HG03457 (cell line): ENCODE results near the gene CFAP46.
"Not testable (repeated sequence)": the region's sequence is repeated elsewhere in the genome, so short reads cannot be mapped to it uniquely, and the experiment has no call there.

Experiments
- ATAC-seq: cut with Tn5 transposase; IDR thresholded peaks from one replicate; pipeline ENCODE4 v1.9.1; 2021; ENCODE audit warnings: moderate number of reproducible peaks; ENCODE audit not compliant: unreplicated experiment

CFAP46 gene

GRCh38 chr10:132902656-132903575 is 39.5 kb downstream of the CFAP46 start:
- not testable (repeated sequence) for ATAC-seq

DNA sequence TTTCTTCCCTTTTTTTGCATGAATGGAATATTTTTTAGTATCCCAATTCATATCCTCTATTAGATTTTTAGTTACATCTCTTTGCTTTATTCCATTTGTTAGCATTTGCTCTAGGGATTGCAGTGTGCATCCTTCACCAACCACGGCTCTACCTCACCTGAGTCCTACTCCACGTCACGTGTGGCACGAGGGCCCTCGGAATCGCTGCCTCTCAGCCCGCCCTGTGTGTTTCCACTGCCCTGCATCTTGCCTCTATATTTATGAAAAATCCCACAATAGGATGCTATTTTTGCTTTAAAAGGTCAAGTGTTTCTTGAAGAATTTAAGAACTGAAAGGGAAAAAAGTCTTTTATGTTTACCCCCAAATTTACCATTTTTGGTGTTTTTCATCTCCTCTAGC is 41.0 kb downstream of the CFAP46 start:
- ATAC-seq = no peak

DNA sequence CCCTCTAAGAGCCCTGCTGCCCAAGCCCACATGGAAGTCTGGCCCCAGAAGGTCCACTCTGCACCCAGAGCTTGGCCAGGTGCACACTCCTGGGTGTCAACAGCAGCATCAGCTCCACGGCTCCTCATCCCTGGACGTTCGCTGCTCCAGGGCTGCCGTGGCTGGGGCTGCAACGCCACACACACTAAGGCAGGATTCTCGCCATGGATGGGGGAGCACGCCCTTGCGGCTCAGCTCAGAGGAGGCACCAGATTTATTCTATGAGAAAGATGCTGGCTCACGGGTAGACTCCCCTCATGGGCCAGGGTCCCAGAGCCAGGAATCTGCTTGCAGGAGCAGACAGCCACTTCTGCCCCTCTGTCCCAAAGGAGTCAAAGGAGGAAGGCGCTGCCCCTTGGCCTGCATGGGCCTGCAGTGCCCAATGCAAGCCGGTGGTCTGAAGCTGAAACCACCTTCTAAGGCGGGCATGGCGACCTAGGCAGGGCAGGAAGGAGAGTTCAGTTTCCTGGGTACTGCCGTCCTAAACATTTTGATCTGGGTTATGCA is 42.1 kb downstream of the CFAP46 start:
- ATAC-seq = no peak

- no peak for ATAC-seq
These were observed 42.7 kb downstream of the CFAP46 start for GRCh38 chr10:132899751-132900065.

- no peak for ATAC-seq
These were observed 43.2 kb downstream of the CFAP46 start for GRCh38 chr10:132899054-132899750.

- no peak for ATAC-seq
These were observed 43.8 kb downstream of the CFAP46 start for GRCh38 chr10:132898391-132899053.

DNA sequence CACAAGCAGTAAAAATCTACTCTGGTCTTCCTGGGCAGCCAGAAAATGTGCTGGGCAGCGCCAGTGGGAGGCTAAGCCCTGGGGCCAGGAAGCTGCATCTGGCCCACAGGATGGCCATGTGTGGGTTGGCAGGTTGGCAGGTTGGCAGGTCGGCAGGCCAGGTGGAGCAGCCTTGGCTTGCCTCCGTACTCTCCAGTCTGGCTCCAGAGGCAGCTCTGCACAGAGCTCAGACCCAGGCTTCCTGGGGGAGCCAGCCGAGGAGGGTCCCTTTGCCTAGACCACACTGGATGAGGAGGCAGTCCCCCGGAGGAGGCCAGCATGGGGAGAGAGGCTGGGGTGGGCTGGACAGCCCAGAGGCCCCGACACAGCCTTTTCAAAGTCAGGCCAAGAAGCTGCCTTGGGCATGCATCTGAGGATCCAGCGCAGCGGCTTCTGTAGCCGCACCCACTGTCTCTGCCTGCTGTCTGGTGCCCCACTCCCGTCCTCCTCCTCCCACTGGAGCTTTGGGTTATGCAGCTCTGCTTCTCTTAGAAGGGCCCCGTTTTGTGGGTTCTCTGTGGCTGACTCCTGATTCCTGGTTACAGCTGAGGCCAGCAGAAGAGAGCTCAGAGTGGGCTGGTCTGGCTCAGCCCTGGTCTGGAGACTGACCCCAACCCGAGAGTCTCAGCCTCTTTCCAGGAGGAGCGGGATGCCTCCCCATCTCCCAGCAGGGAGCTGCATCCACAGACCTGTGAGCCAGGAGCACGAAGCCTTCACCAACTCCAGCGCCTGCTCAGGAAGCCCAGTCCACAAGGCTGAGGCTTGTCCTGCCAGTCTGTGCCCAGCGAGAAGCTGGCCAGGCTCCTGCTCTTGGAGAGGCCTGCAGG is 44.6 kb downstream of the CFAP46 start:
- ATAC-seq = no peak

GRCh38 chr10:132893786-132894185 is 48.6 kb downstream of the CFAP46 start:
- ATAC-seq = not testable (repeated sequence)

GRCh38 chr10:132893090-132893489 is 49.3 kb downstream of the CFAP46 start:
- no peak for ATAC-seq

- ATAC-seq = no peak
These were observed 50.4 kb downstream of the CFAP46 start for GRCh38 chr10:132892004-132892403.

- no peak for ATAC-seq
These were observed 51.0 kb downstream of the CFAP46 start for GRCh38 chr10:132891368-132891767.

DNA sequence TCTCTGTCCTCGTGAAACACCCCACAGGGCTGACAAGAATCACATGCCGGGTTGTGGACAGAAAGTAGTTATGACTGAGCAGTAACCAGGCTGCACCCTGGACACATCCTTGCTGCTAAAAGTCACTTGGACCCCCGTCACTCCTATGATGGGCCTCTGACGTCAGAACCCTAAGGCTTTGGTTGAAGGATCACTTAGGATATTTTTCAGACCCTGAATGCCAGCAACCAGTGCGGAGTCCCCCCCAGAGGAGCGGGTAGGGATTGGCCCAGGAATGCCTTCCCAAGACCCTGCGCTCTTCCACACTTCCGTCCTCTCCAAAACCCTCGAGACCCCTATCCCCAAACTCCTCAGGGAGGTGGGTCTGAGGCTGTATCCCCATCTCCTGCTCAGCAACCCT is 52.1 kb downstream of the CFAP46 start:
- ATAC-seq = no peak

DNA sequence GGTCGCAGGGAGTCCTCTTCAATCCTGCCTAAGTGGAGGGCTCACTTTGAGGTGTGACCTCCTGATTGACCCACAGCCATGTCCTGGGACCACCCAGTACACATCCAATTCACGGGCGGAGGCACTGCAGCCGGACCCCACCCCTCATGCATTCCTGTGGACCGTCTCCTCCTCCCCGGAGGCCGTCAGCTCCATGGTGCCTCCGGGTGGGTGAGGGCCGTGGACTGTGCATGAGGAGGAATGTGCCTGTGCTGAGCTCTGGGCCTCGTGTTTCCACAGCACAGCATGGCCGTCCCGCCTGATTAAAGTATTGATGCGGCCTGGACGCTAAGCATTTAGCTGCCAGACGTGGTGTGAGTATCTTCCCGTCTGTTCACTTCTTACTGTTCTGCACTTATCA is 52.8 kb downstream of the CFAP46 start:
- ATAC-seq = no peak

DNA sequence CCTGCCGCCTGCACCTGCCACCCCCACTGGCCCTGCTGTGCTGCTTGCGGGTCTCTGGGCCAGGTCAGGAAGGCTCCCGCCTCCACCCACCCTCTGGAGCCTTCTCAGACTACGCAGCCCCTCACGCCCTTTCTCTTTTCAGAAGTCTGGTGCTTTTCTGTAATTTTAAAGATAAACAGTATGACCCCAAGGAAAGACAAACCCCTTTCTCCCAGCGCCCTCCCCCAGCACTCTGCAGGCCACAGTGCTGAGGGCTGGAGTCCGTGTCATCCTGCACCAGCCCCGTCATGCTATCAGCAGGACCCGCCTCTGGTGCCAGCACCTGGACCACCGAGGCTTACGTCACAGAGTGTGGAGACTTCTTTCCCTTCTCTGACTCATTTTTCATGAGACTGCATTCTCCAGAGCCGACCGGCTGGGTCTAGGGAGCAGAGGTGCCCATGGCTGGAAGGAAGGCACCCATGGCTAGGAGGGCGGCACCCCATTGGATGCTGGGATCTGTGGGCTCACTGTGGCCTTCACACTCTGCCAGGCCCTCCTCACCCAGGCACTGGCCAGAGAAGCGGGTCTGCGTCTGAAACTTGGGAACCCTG is 53.4 kb downstream of the CFAP46 start:
- no peak for ATAC-seq

DNA sequence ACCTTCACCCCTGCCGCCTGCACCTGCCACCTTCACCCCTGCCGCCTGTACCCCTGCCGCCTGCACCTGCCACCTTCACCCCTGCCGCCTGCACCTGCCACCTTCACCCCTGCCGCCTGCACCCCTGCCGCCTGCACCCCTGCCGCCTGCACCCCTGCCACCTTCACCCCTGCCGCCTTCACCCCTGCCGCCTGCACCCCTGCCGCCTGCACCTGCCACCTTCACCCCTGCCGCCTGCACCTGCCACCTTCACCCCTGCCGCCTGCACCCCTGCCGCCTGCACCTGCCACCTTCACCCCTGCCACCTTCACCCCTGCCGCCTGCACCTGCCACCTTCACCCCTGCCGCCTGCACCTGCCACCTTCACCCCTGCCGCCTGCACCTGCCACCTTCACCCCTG is 53.9 kb downstream of the CFAP46 start:
- ATAC-seq = not testable (repeated sequence)

DNA sequence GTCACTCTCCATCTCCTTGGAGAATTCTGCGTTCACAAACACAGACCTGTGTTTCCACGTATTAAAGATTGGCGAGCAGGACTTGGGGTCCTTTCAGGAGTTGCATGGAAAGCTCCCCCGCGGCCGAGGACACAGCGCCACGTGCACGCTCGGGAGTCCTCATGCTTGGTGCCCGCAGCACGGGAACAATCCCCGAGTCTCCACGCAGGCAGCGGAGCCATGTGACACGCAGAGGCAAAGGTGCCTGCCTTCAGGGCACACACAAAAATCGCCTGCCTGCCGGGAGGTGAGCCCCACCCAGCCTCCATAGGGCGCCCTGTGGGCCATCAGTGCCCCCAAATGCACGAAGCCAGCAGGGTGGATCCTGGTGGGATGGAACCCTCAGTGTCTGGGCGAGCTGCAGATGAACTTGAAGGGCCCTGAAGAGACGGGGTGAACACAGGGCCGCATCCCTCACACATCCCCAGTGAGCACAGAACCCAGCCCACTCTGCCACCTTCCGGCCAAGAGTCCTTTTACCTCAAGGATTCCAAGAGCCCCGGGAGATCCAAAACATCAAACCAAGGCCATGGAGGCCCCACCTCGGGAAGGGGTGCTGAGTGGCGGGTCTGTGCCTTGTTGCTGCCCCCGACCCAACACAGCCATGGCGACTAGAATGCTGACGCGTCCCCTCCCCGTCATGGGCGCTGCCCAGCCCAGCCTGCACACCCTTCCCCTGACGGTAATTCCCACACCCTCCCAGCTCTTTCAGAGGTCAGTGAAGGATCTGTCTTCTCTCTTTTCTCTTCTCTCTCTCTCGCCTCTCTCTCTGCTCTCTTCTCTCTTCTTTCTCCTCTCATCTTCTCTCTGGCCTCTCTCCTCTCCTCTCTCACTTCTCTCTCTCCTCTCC is 55.9 kb downstream of the CFAP46 start:
- no peak for ATAC-seq

DNA sequence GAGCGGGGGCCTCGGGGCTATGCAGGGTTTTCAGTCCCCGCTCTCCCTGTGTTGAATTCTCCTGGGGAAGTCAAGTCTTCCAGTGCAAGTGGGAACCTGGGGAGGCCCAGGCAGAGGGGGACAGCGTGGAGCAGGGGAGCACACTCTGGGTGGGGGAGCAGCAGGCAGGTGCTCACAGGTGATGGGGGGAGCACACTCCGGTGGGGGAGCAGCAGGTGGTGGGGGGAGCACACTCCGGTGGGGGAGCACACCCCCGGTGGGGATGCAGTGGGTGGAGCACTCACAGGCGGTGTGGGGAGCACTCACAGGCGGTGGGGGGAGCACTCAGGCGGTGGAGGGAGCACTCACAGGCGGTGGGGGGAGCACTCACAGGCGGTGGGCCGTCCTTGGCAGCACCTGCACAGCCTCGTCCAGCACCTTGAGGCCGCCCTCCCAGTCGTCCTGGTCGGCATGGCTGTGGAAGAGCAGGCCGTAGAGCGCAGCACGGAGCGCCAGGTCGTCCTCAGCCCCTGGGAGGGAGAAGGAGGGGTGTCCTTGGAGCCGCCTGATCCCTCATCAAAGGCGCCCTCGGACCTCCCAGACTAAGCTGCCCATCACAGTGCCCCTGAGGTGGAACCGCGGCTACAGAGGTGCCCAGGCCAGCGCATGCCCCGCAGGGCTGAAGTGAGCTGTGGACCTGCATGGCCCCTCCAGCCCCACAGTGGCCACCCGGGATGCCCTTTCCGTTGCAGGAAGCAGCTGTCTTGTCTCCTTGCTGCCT is 56.7 kb downstream of the CFAP46 start:
- no peak for ATAC-seq

- ATAC-seq = no peak
These were observed 57.6 kb downstream of the CFAP46 start for GRCh38 chr10:132884691-132885271.
